ENCODE data around the gene UST.

UST gene

DNA sequence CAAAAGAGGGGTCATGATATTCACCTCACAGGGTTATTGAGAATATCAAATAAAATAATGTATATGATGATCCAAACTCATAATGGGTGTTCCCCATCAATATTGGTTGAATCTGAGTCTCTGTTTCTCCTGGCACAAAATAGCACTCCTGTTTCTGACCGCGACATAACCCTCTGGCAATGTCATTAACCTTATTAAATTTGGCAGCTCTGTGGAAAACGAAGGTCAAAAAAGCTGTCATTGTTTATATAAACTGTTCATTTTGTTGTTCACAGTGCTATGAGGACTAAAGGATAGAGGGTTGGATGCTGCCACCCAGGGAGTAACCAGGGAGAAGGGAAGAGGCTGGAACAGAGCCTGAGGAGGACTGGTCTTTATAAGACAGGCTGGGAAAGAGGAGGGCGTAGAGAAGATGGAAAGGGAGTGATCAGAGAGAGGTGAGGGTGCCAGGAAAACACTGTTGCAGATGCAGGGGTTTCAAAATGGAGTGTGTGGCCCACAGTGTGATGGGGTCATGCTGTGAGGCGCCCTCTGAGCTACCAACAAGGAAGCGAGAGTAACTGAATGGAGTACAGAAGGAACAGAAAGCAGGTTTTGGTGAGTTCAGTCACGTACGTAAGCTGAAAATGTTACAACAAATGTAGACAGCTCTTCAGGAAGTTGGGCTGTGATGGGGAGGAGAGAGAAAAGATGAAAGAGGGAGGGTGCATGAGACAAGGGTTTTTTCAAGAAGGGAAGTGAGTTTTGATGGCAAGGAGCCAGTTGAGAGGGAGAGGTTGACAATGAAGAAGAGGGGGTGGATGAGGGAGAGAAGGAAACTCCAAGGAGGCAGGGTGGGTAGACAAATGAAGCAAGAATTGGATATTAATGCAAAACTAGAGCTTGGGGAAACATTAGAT, 319.1 kb downstream of the UST start:
- no peaks in the 10 kb centered on the region for H3K27me3 ChIP-seq (ENCODE audit: control insufficient read depth in 1 of 2, insufficient read depth in 2 of 2, low read length in 2 of 2)
- no peak overlapping the region for H3K9ac ChIP-seq (ENCODE audit: low read depth in 1 of 2, low read length in 2 of 2)
- H3K27ac ChIP-seq (ENCODE audit: low read depth, low read length): no peak overlapping the region
- H3K9me3 ChIP-seq (ENCODE audit: control insufficient read depth in 1 of 2, low read length in 2 of 2): no peaks in the 10 kb centered on the region
- no peaks in the 10 kb centered on the region for H3K36me3 ChIP-seq (ENCODE audit: control insufficient read depth in 1 of 2, insufficient read depth in 2 of 2, low read length in 2 of 2)
- peaks cover 10 to 13% of the 10 kb centered on the region in 2 donors for H3K4me1 ChIP-seq (ENCODE audit: control insufficient read depth in 1 of 2, insufficient read depth in 2 of 2, low read length in 2 of 2)
- H3K4me3 ChIP-seq (ENCODE audit: low read depth in 1 of 2, low read length in 2 of 2): no peak overlapping the region

DNA sequence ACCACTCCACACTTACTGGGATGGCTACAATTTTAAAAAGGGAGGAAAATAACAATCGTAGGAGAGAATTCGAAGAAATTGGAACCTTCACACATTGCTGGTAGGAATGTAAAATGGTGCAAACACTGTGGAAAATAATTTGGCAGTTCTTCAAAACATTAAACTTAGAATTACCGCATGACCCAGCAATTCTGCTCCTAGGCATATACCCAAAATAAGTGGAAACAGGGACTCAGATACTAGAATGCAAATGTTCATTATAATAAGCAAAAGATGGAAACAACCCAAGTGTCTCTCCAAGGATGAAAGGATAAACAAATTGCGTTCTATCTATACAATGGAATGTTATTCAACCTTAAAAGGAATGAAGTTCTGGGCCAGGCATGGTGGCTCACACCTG, 325.2 kb downstream of the UST start:
- no peaks in the 10 kb centered on the region for H3K36me3 ChIP-seq (ENCODE audit: control insufficient read depth in 1 of 2, insufficient read depth in 2 of 2, low read length in 2 of 2)
- no peak overlapping the region for H3K27ac ChIP-seq (ENCODE audit: low read depth, low read length)
- H3K9me3 ChIP-seq (ENCODE audit: control insufficient read depth in 1 of 2, low read length in 2 of 2): no peaks in the 10 kb centered on the region
- H3K27me3 ChIP-seq (ENCODE audit: control insufficient read depth in 1 of 2, insufficient read depth in 2 of 2, low read length in 2 of 2): no peaks in the 10 kb centered on the region
- no peak overlapping the region for H3K4me3 ChIP-seq (ENCODE audit: low read depth in 1 of 2, low read length in 2 of 2)
- H3K4me1 ChIP-seq (ENCODE audit: control insufficient read depth in 1 of 2, insufficient read depth in 2 of 2, low read length in 2 of 2): peaks cover 0 to 7% of the 10 kb centered on the region in 2 donors
- H3K9ac ChIP-seq (ENCODE audit: low read depth in 1 of 2, low read length in 2 of 2): no peak overlapping the region

DNA sequence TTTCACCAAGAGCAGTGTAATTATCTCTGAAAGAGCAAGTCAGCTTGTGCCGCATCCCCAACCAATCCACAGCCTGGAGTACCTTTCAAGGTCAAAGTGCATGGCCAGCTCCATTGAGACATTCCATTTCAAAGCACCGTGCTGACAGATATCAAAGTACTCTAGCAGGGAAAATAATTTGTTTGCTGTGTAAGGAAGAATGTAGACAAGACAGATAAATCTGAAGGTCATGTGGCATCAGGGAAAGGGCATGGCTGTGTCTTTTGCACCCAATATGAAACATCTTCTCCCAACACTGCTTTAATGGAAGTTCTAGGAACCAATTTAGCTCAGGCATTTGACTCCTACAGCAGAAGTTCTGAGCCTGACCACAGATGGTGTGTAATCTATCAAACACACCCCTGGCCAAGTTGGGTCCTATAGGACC, 328.0 kb downstream of the UST start:
- H3K4me1 ChIP-seq (ENCODE audit: control insufficient read depth in 1 of 2, insufficient read depth in 2 of 2, low read length in 2 of 2): peaks cover 0 to 7% of the 10 kb centered on the region in 2 donors
- H3K9ac ChIP-seq (ENCODE audit: low read depth in 1 of 2, low read length in 2 of 2): no peak overlapping the region
- H3K36me3 ChIP-seq (ENCODE audit: control insufficient read depth in 1 of 2, insufficient read depth in 2 of 2, low read length in 2 of 2): no peaks in the 10 kb centered on the region
- H3K27me3 ChIP-seq (ENCODE audit: control insufficient read depth in 1 of 2, insufficient read depth in 2 of 2, low read length in 2 of 2): no peaks in the 10 kb centered on the region
- no peak overlapping the region for H3K4me3 ChIP-seq (ENCODE audit: low read depth in 1 of 2, low read length in 2 of 2)
- no peak overlapping the region for H3K27ac ChIP-seq (ENCODE audit: low read depth, low read length)
- H3K9me3 ChIP-seq (ENCODE audit: control insufficient read depth in 1 of 2, low read length in 2 of 2): no peaks in the 10 kb centered on the region

DNA sequence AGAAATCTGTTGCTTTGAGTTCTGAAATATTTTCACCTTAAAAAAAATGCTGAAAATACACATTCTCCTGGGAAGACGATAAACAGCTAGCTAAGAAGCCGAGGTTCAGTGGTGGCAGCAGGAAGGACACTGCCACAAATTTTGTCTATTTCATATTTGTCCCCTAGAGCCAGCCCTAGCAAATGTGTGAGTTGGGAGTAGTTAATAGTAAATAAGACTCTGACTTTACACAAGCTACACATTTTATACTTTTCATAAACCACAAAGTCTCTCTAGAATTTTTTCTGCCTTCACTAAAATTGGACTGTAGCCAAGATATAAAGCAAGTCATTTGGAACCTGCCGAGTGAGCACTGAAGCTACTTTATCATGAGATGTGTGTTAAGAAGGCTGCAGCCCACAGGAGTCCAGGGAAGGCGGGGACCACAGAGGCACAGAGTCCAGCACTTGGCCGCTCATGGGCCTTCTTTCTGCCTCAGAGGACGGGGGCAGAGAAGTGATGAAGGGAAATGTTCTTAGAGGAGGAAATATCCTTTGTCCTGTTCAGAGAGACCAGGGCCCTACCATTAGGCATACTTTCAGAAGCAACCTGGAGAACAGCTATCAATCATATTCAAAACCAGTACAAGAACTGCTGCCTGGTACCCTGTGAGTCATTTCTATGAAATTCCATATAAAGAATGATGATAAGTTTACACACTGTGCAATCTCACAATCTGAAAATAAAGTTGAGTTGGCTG, 329.0 kb downstream of the UST start:
- Histone ChIP-seq H3K27ac (ENCODE audit: low read depth, low read length) (no peak overlapping the region), H3K9me3 (ENCODE audit: control insufficient read depth in 1 of 2, low read length in 2 of 2) (no peaks in the 10 kb centered on the region), H3K27me3 (ENCODE audit: control insufficient read depth in 1 of 2, insufficient read depth in 2 of 2, low read length in 2 of 2) (no peaks in the 10 kb centered on the region), H3K36me3 (ENCODE audit: control insufficient read depth in 1 of 2, insufficient read depth in 2 of 2, low read length in 2 of 2) (no peaks in the 10 kb centered on the region), H3K9ac (ENCODE audit: low read depth in 1 of 2, low read length in 2 of 2) (no peak overlapping the region), H3K4me3 (ENCODE audit: low read depth in 1 of 2, low read length in 2 of 2) (no peak overlapping the region), H3K4me1 (ENCODE audit: control insufficient read depth in 1 of 2, insufficient read depth in 2 of 2, low read length in 2 of 2) (peaks cover 0 to 10% of the 10 kb centered on the region in 2 donors)

DNA sequence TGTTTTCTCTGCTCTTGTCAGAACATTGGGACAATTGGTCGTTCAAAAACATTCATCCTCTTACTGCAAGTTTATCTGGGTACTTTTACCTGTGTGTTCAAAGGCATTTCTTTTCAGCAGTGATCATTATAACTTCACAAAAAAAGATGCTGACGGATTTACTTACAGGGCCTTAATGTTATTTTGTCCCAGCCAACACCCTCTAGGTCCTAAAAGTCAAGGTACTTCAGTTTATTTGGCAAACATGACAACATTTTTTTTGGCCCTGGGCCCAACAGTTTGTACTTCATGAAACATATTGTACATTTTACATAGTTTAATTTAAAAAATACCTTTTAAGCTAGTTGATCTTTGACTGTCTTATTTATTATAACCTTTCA, 329.5 kb downstream of the UST start:
- H3K27me3 ChIP-seq (ENCODE audit: control insufficient read depth in 1 of 2, insufficient read depth in 2 of 2, low read length in 2 of 2): no peaks in the 10 kb centered on the region
- no peaks in the 10 kb centered on the region for H3K9me3 ChIP-seq (ENCODE audit: control insufficient read depth in 1 of 2, low read length in 2 of 2)
- no peak overlapping the region for H3K27ac ChIP-seq (ENCODE audit: low read depth, low read length)
- no peak overlapping the region for H3K4me3 ChIP-seq (ENCODE audit: low read depth in 1 of 2, low read length in 2 of 2)
- no peaks in the 10 kb centered on the region for H3K36me3 ChIP-seq (ENCODE audit: control insufficient read depth in 1 of 2, insufficient read depth in 2 of 2, low read length in 2 of 2)
- peaks cover 0 to 14% of the 10 kb centered on the region in 2 donors for H3K4me1 ChIP-seq (ENCODE audit: control insufficient read depth in 1 of 2, insufficient read depth in 2 of 2, low read length in 2 of 2)
- no peak overlapping the region for H3K9ac ChIP-seq (ENCODE audit: low read depth in 1 of 2, low read length in 2 of 2)

DNA sequence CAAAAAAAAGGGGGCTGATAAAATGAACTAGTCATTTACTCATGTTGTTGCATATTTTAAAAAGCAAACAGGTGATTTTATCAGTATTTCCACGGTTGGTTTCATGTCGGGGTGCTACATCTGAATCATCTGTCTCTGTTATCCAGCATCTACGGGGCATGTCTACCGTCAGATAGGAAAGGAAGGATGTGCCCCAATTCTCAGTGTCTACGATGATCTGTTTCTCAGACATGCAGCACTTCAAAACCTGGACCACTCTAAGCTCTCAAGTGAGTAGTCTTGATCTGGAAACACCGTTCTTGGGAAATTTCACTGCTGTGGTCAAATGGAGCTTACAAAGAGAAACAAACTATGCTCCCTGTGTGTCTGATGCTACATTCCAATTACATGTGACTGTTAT, 330.4 kb downstream of the UST start:
- Histone ChIP-seq H3K9me3 (ENCODE audit: control insufficient read depth in 1 of 2, low read length in 2 of 2) (no peaks in the 10 kb centered on the region), H3K9ac (ENCODE audit: low read depth in 1 of 2, low read length in 2 of 2) (no peak overlapping the region), H3K4me3 (ENCODE audit: low read depth in 1 of 2, low read length in 2 of 2) (no peak overlapping the region), H3K4me1 (ENCODE audit: control insufficient read depth in 1 of 2, insufficient read depth in 2 of 2, low read length in 2 of 2) (peaks cover 0 to 14% of the 10 kb centered on the region in 2 donors), H3K36me3 (ENCODE audit: control insufficient read depth in 1 of 2, insufficient read depth in 2 of 2, low read length in 2 of 2) (no peaks in the 10 kb centered on the region), H3K27me3 (ENCODE audit: control insufficient read depth in 1 of 2, insufficient read depth in 2 of 2, low read length in 2 of 2) (no peaks in the 10 kb centered on the region), H3K27ac (ENCODE audit: low read depth, low read length) (no peak overlapping the region)

DNA sequence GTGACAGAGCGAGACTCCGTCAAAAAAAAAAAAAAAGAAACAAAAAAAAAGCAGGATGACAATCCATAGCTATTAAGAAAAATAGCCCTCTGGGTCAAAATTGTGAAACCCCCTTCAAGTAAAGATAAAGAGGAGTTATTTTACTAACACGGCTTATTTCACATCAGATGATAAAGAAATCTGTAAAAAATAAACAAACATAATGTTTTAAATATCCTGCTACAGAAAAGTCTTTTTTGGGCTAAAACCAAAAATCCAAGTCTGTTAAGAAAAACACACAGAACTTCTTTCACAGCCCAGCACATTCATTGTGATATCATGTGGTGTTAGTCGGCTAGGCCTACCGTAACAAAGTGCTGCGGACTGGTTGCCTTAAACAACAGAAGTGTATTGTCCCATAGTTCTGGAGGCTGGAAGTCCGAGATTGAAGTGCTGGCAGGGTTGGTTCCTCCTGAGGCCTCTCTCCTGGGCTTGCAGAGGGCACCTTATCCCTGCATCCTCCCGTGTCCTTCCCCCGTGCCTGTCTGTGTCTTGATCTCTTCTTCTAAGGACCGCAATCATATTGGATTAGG, 331.5 kb downstream of the UST start:
- no peaks in the 10 kb centered on the region for H3K9me3 ChIP-seq (ENCODE audit: control insufficient read depth in 1 of 2, low read length in 2 of 2)
- H3K27me3 ChIP-seq (ENCODE audit: control insufficient read depth in 1 of 2, insufficient read depth in 2 of 2, low read length in 2 of 2): no peaks in the 10 kb centered on the region
- no peak overlapping the region for H3K4me3 ChIP-seq (ENCODE audit: low read depth in 1 of 2, low read length in 2 of 2)
- no peak overlapping the region for H3K9ac ChIP-seq (ENCODE audit: low read depth in 1 of 2, low read length in 2 of 2)
- no peaks in the 10 kb centered on the region for H3K36me3 ChIP-seq (ENCODE audit: control insufficient read depth in 1 of 2, insufficient read depth in 2 of 2, low read length in 2 of 2)
- H3K27ac ChIP-seq (ENCODE audit: low read depth, low read length): no peak overlapping the region
- peaks cover 0 to 14% of the 10 kb centered on the region in 2 donors for H3K4me1 ChIP-seq (ENCODE audit: control insufficient read depth in 1 of 2, insufficient read depth in 2 of 2, low read length in 2 of 2)

DNA sequence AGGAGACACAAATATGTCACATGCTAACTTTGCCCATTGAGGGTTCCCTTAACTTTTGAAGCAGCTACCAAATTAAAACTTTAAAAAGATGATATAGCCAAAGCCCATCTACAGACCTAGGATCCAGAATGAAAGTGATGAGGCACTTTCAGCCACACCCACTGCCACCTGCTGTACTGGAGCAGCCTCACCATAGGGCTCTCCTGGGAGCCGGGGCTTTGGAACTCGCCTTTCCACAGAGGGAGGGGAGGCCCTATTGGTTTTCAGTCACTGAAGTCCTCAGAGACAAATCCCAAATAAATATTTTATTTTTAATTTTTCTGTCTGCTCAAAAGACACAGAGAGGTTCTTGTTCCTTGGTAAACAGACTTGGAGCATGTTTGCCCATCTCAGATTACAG, 332.6 kb downstream of the UST start:
- peaks cover 0 to 14% of the 10 kb centered on the region in 2 donors for H3K4me1 ChIP-seq (ENCODE audit: control insufficient read depth in 1 of 2, insufficient read depth in 2 of 2, low read length in 2 of 2)
- no peaks in the 10 kb centered on the region for H3K36me3 ChIP-seq (ENCODE audit: control insufficient read depth in 1 of 2, insufficient read depth in 2 of 2, low read length in 2 of 2)
- H3K27ac ChIP-seq (ENCODE audit: low read depth, low read length): no peak overlapping the region
- no peaks in the 10 kb centered on the region for H3K9me3 ChIP-seq (ENCODE audit: control insufficient read depth in 1 of 2, low read length in 2 of 2)
- no peak overlapping the region for H3K4me3 ChIP-seq (ENCODE audit: low read depth in 1 of 2, low read length in 2 of 2)
- H3K9ac ChIP-seq (ENCODE audit: low read depth in 1 of 2, low read length in 2 of 2): no peak overlapping the region
- no peaks in the 10 kb centered on the region for H3K27me3 ChIP-seq (ENCODE audit: control insufficient read depth in 1 of 2, insufficient read depth in 2 of 2, low read length in 2 of 2)

DNA sequence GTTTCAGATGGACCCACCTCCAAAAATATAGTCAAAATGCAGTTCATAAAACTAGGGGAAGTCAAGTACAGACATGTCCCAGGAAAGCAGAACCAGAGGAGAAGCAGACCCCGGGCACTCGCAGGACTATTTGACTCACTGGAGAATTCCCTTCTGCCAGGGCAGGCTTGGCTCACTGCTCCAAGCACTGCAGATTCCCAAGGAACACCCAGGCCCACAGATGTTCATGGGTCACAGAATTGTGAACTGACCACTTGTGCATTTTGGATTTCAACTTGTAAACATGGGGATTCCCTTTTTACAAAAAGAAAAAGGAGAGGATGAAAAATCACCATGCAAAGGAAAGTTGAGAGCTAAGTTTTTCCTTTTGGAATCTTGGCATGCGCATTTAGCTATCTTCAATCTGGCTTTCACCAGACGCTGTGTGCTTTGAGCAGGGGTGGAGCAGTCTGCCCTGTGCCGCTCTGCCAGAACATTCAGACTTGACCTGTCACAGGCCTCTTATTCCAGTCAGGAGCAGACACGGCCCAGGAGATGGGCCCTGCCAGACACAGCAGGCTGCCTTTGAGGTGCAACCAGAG, 333.2 kb downstream of the UST start:
- Histone ChIP-seq H3K27me3 (ENCODE audit: control insufficient read depth in 1 of 2, insufficient read depth in 2 of 2, low read length in 2 of 2) (no peaks in the 10 kb centered on the region), H3K9me3 (ENCODE audit: control insufficient read depth in 1 of 2, low read length in 2 of 2) (no peaks in the 10 kb centered on the region), H3K9ac (ENCODE audit: low read depth in 1 of 2, low read length in 2 of 2) (no peak overlapping the region), H3K27ac (ENCODE audit: low read depth, low read length) (no peak overlapping the region), H3K36me3 (ENCODE audit: control insufficient read depth in 1 of 2, insufficient read depth in 2 of 2, low read length in 2 of 2) (no peaks in the 10 kb centered on the region), H3K4me3 (ENCODE audit: low read depth in 1 of 2, low read length in 2 of 2) (no peak overlapping the region), H3K4me1 (ENCODE audit: control insufficient read depth in 1 of 2, insufficient read depth in 2 of 2, low read length in 2 of 2) (peaks cover 0 to 14% of the 10 kb centered on the region in 2 donors)

DNA sequence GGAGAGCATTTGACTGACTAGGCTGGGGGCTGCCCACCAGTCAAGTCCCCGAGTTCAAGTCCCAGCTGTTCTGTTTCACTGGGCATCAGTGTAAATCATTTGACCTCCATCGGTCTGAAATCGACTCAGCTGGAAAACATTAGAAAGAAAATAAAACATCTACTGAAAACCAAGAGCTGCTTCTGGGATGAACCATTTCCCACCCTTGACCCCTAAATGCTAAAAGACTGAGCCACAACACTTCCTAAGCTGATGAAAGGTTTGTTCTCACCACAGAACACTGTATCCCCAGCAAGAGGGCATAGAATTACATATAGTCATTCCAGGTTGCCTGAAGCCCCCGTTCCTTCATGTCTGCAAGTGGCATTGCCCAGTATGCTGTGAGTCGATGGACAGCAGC, 333.7 kb downstream of the UST start:
- H3K27ac ChIP-seq (ENCODE audit: low read depth, low read length): no peak overlapping the region
- no peaks in the 10 kb centered on the region for H3K27me3 ChIP-seq (ENCODE audit: control insufficient read depth in 1 of 2, insufficient read depth in 2 of 2, low read length in 2 of 2)
- H3K36me3 ChIP-seq (ENCODE audit: control insufficient read depth in 1 of 2, insufficient read depth in 2 of 2, low read length in 2 of 2): no peaks in the 10 kb centered on the region
- no peak overlapping the region for H3K4me3 ChIP-seq (ENCODE audit: low read depth in 1 of 2, low read length in 2 of 2)
- H3K4me1 ChIP-seq (ENCODE audit: control insufficient read depth in 1 of 2, insufficient read depth in 2 of 2, low read length in 2 of 2): peaks cover 0 to 14% of the 10 kb centered on the region in 2 donors
- H3K9ac ChIP-seq (ENCODE audit: low read depth in 1 of 2, low read length in 2 of 2): no peak overlapping the region
- no peaks in the 10 kb centered on the region for H3K9me3 ChIP-seq (ENCODE audit: control insufficient read depth in 1 of 2, low read length in 2 of 2)

Measured in duodenal mucosa (tissue), 2 donors.